HUES64 (cell line): Measurements from ENCODE around the gene ZNF397. TPM values are rescaled to one million over a fixed set of nuclear protein-coding genes. Genes with fewer than 3 reads are reported as not detected.
"Not testable (repeated sequence)": the region's sequence is repeated elsewhere in the genome, so short reads cannot be mapped to it uniquely, and the experiment has no call there.

ENCODE experiments used
- H3K27ac ChIP-seq: 2 replicates; pipeline ENCODE4 v1.7.0; 2013; ENCODE audit warnings: low read depth, low read length, inconsistent platforms
- H3K27me3 ChIP-seq: 2 replicates; pipeline ENCODE4 v1.6.1; 2013; ENCODE audit warnings: mild to moderate bottlenecking, low read length; ENCODE audit not compliant: insufficient read depth
- H3K36me3 ChIP-seq: 2 replicates; pipeline ENCODE4 v1.6.1; 2013; ENCODE audit warnings: mild to moderate bottlenecking, low read length; ENCODE audit not compliant: insufficient read depth
- H3K4me1 ChIP-seq: 2 replicates; pipeline ENCODE4 v1.6.1; 2013; ENCODE audit warnings: mild to moderate bottlenecking, low read length, moderate library complexity; ENCODE audit not compliant: insufficient read depth
- H3K4me3 ChIP-seq: 2 replicates; pipeline ENCODE4 v1.5.1; 2013; ENCODE audit warnings: mild to moderate bottlenecking, low read length, moderate library complexity
- H3K9ac ChIP-seq: 2 replicates; pipeline ENCODE4 v1.6.1; 2013; ENCODE audit warnings: mild to moderate bottlenecking, low read depth, low read length
- H3K9me3 ChIP-seq: 2 replicates; pipeline ENCODE4 v1.6.1; 2013; ENCODE audit warnings: low read depth, low read length; ENCODE audit not compliant: insufficient read depth
- WGBS: fragments of 150-250, 120-280 bp; methylation state at CpG from one replicate; pipeline ENCODE4 v1.1.7; 2013; ENCODE audit warnings: missing lambda C conversion rate; 5-methylcytosine and 5-hydroxymethylcytosine counted together
- polyA plus RNA-seq, 2 experiments: library from polyadenylated mRNA; stranded (reverse); fragments of 50-300 nt; gene quantifications; one replicate each; pipeline ENCODE4 v1.2.3, GENCODE V29; 2013

The ZNF397 gene
- 20.8 TPM for polyA plus RNA-seq (2013, experiment 1 of 2)
- polyA plus RNA-seq (2013, experiment 2 of 2), result 20.6 TPM

- Histone ChIP-seq H3K36me3 (peaks cover 37% of the 10 kb centered on the region), H3K27ac (peak within 1 kb of the TSS; percentile 95), H3K9ac (peak within 1 kb of the TSS; percentile 96), H3K9me3 (no peaks in the 10 kb centered on the region), H3K27me3 (no peaks in the 10 kb centered on the region), H3K4me3 (peak within 1 kb of the TSS; percentile 80), H3K4me1 (peaks cover 8% of the 10 kb centered on the region; the same call in 1 of the 2 replicates)
- under 1% methylated on average over 56 of the region's 60 CpGs for WGBS
Measured at GRCh38 chr18:35240664-35241447, at the start of gene ZNF397. ZNF397 (plus strand) TSS chr18:35241034; CDS start chr18:35242471, 1,437 bp downstream.

DNA sequence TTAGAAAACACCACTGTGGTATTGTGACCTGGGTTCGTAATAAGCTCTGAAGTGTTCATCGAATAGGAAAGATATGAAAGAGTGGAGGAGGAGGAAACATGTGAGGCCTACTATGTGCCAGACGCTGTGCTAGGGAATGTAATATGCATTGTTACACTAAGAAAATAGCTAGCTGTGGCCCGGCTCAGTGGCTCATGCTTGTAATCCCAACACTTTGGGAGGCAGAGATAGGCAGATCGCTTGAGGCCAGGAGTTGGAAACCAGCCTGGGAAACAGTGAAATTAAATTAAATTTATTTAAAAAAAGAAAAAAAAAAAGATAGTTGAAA, 49.2 kb upstream of the ZNF397 start:
- 45% methylated on average over 5 of the region's 5 CpGs for WGBS
- no peaks in the 10 kb centered on the region for H3K9me3 ChIP-seq
- no peak overlapping the region for H3K9ac ChIP-seq
- H3K27me3 ChIP-seq, result no peaks in the 10 kb centered on the region
- peaks cover 40% of the 10 kb centered on the region for H3K4me1 ChIP-seq
- no peak overlapping the region for H3K4me3 ChIP-seq
- H3K36me3 ChIP-seq, result no peaks in the 10 kb centered on the region
- H3K27ac ChIP-seq, result peak overlapping the region; percentile 86; the same call in 1 of the 2 replicates

- no peaks in the 10 kb centered on the region for H3K9me3 ChIP-seq
- no peaks in the 10 kb centered on the region for H3K27me3 ChIP-seq
- 86% methylated on average over 4 of the region's 4 CpGs for WGBS
- H3K9ac ChIP-seq, result no peak overlapping the region
- peaks cover 37% of the 10 kb centered on the region for H3K4me1 ChIP-seq
- H3K36me3 ChIP-seq, result no peaks in the 10 kb centered on the region
- no peak overlapping the region for H3K4me3 ChIP-seq
- H3K27ac ChIP-seq, result peak overlapping the region; percentile 86; the same call in 1 of the 2 replicates
Measured at GRCh38 chr18:35192415-35192814, 48.4 kb upstream of the ZNF397 start.

DNA sequence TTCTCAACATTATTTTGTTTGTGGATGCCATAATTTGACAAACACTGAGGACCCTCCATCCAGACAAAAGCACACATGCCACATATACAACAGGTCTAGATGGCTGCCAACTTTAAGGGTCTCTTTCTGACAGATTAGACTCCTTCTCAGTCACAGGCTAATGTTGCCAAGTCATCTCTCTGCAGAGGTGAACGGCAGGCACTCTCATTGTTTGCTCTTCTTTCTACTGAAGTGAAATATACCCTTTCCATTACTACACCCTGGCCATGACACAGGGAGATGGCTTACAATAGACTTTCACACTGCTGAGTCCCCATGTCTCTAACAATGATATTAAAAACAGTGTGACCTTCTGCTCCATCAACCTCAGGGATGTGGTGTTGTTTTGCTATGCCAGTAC, 47.5 kb upstream of the ZNF397 start:
- 93% methylated on average over 1 of the region's 1 CpG for WGBS
- H3K4me1 ChIP-seq, result peaks cover 34% of the 10 kb centered on the region
- no peak overlapping the region for H3K9ac ChIP-seq
- no peak overlapping the region for H3K27ac ChIP-seq
- no peak overlapping the region for H3K4me3 ChIP-seq
- H3K36me3 ChIP-seq, result no peaks in the 10 kb centered on the region
- H3K9me3 ChIP-seq, result no peaks in the 10 kb centered on the region
- H3K27me3 ChIP-seq, result no peaks in the 10 kb centered on the region

GRCh38 chr18:35197296-35197695, 43.5 kb upstream of the ZNF397 start:
- Histone ChIP-seq H3K36me3 (no peaks in the 10 kb centered on the region), H3K9ac (no peak overlapping the region), H3K27me3 (no peaks in the 10 kb centered on the region), H3K4me3 (no peak overlapping the region), H3K27ac (no peak overlapping the region), H3K4me1 (no peaks in the 10 kb centered on the region; the same call in 1 of the 2 replicates), H3K9me3 (no peaks in the 10 kb centered on the region)
- 93% methylated on average over 2 of the region's 2 CpGs for WGBS

DNA sequence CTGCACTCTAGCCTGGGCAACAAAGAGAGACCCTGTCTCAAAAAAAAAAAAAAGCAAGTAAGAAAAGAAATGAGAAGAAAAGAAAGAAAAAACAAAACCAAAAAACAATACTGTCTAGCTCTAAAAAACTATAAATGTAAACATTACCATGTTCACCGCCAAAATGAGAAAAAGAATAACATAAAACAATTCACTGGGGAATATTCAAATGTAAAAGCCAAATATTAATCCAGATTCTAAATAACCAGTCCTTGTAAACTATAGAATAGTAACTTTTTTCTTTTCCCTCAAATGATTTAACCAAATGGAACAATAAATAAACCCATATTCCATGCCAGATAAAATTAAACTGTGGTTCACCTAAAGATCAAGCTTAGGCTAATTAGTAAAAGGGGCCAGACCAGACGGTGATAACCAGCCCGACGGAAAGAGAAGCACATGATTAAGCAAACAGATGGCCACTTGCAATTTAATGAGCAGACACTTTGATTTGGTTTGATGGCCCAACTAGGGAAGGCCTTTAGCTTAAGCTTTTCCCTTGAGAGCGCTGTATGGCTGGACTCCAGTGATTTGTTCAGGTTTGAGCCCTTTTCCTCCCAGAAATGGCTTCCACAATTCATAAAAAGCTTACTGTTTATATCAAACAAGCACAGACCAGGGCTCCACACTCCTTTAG, 39.4 kb upstream of the ZNF397 start:
- no peak overlapping the region for H3K27ac ChIP-seq
- 92% methylated on average over 5 of the region's 5 CpGs for WGBS
- H3K36me3 ChIP-seq, result no peaks in the 10 kb centered on the region
- no peak overlapping the region for H3K9ac ChIP-seq
- H3K4me1 ChIP-seq, result no peaks in the 10 kb centered on the region
- no peaks in the 10 kb centered on the region for H3K27me3 ChIP-seq
- peaks cover 14% of the 10 kb centered on the region for H3K9me3 ChIP-seq
- no peak overlapping the region for H3K4me3 ChIP-seq

- no peaks in the 10 kb centered on the region for H3K36me3 ChIP-seq
- H3K9me3 ChIP-seq, result peaks cover 14% of the 10 kb centered on the region
- 89% methylated on average over 3 of the region's 3 CpGs for WGBS
- no peaks in the 10 kb centered on the region for H3K4me1 ChIP-seq
- no peak overlapping the region for H3K9ac ChIP-seq
- no peak overlapping the region for H3K27ac ChIP-seq
- no peak overlapping the region for H3K4me3 ChIP-seq
- H3K27me3 ChIP-seq, result no peaks in the 10 kb centered on the region
Measured at GRCh38 chr18:35203067-35203466, 37.8 kb upstream of the ZNF397 start.

DNA sequence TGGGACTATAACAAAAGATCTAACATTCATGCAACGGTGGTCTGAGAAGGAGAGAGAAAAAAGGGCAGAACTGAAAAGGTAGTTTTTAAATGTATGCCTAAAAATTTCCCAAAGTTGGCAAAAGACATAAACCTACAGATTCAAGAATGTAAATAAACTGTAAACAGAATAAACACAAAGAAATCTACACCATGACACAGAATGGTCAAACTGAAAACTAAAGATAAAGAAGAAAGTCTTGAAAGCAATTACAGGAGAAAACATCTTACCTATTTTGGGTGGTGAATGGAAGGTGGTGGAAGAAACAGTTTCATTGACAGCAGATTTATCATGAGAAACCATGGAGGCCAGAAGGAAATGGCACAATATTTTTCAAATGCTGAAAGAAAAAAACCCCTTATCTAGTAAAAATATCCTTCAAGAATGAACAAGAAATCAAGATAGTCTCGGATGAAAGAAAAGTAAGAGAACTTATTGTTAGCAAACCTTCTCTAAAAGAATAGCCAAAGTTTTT, 35.6 kb upstream of the ZNF397 start:
- Histone ChIP-seq H3K27me3 (no peaks in the 10 kb centered on the region), H3K27ac (no peak overlapping the region), H3K36me3 (no peaks in the 10 kb centered on the region), H3K4me3 (no peak overlapping the region), H3K4me1 (no peaks in the 10 kb centered on the region), H3K9ac (no peak overlapping the region), H3K9me3 (peaks cover 14% of the 10 kb centered on the region)
- WGBS, result 100% methylated on average over 1 of the region's 2 CpGs

- H3K9ac ChIP-seq, H3K4me1 ChIP-seq, H3K4me3 ChIP-seq, H3K36me3 ChIP-seq, H3K27ac ChIP-seq, H3K27me3 ChIP-seq: not testable (repeated sequence)
- peaks cover 14% of the 10 kb centered on the region for H3K9me3 ChIP-seq
- WGBS, result 89% methylated on average over 19 of the region's 30 CpGs
Measured at GRCh38 chr18:35205746-35206458, 34.9 kb upstream of the ZNF397 start.

DNA sequence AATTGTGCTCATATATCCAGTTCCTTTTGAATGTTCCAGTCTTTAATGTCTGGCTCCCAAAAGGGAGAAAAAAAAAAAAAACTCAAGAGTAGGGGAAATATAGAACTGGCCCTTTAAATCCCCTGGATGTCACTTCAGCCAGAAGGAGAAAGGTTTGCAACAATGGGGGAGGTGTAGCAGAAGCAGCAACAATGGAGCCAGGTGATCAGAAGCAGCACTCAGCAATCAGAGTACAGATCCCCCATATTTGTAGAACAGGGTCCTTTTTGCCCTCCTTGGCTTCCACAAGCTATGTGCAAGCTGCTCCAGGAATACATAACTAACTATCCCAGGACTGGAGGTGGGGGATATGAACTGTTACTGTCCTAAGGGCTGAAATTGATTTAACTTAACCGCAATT, 25.8 kb upstream of the ZNF397 start:
- WGBS, result 75% methylated on average over 1 of the region's 1 CpG
- Histone ChIP-seq H3K9me3 (no peaks in the 10 kb centered on the region), H3K9ac (no peak overlapping the region), H3K27ac (no peak overlapping the region), H3K27me3 (no peaks in the 10 kb centered on the region), H3K36me3 (no peaks in the 10 kb centered on the region), H3K4me3 (no peak overlapping the region), H3K4me1 (peaks cover 12% of the 10 kb centered on the region)

DNA sequence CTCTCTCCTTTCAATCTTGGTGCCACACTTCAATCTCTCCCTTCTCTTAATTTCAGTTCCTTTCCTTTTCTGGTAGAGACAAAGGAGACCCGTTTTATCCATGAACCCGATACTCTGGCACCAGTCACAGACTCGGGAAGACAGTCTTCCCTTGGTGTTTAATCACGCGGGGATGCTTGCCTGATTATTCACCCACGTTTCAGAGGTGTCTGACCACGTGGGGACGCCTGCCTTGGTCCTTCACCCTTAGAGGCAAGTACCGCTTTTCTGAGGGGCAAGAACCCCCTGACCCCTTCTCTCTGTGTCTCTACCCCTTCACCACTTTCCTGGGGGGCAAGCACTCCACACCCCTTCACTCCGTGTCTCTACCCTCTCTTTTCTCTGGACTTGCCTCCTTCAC, 24.2 kb upstream of the ZNF397 start:
- not testable (repeated sequence) for H3K27me3 ChIP-seq, H3K27ac ChIP-seq, H3K36me3 ChIP-seq, H3K9ac ChIP-seq, H3K4me3 ChIP-seq, H3K9me3 ChIP-seq
- 60% methylated on average over 10 of the region's 10 CpGs for WGBS
- peaks cover 12% of the 10 kb centered on the region for H3K4me1 ChIP-seq
